GM19099 (cell line): ENCODE data around the gene PPP2R5A.
A peak's percentile ranks its signal among the peaks of the same experiment; 100 is the strongest.

Experiments used
- POLR2A ChIP-seq: IDR thresholded peaks from 3 replicates; pipeline ENCODE4 v1.6.1; 2011; ENCODE audit warnings: low read depth; ENCODE audit not compliant: insufficient read length; ENCODE audit errors: extremely low read depth

Gene PPP2R5A

GRCh38 chr1:212259693-212260480, 25.3 kb upstream of the PPP2R5A start:
- no peak for TF ChIP-seq POLR2A

- TF ChIP-seq POLR2A: no peak
Measured at GRCh38 chr1:212260557-212261355, 24.5 kb upstream of the PPP2R5A start.

GRCh38 chr1:212261361-212261929, 23.8 kb upstream of the PPP2R5A start:
- no peak for TF ChIP-seq POLR2A

DNA sequence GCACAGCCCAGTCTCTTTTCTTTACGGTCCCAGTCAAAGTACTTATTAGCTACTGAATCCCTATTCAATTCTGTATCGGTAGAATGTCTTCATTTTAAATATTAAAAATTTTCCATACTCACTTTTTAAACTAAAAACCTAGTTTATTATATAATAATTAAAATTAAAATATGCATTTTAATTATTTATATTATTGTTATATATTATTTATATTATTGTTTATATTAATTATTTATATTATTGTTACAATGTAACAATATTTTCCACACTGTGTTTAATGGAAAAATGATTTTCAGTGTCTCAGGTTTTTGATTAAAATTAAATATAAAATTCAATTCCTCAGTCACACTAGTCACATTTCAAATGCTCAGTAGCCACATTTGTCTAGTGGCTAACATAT, 18.2 kb upstream of the PPP2R5A start:
- no peak for TF ChIP-seq POLR2A

GRCh38 chr1:212267460-212267859, 17.8 kb upstream of the PPP2R5A start:
- TF ChIP-seq POLR2A: no peak

GRCh38 chr1:212269306-212269705, 15.9 kb upstream of the PPP2R5A start:
- TF ChIP-seq POLR2A: no peak

DNA sequence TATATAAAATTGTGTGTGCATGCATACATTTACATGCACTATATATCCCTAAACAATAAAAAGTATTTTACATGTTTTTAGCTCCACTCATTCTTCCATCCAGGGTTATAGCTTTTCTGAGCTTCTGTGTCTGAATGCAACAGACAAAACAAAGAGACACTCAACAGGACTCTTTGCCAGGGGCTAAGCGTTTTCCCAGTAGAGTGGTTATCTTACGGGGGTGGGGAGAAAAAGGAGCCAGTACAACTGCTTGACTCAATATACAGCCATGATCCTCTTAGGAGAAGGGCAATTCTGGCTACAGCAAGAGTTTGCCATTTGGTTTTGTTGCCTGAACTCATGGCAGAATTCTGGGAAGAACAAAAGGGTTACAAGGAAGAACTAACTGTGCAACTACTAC, 14.6 kb upstream of the PPP2R5A start:
- no peak for TF ChIP-seq POLR2A

DNA sequence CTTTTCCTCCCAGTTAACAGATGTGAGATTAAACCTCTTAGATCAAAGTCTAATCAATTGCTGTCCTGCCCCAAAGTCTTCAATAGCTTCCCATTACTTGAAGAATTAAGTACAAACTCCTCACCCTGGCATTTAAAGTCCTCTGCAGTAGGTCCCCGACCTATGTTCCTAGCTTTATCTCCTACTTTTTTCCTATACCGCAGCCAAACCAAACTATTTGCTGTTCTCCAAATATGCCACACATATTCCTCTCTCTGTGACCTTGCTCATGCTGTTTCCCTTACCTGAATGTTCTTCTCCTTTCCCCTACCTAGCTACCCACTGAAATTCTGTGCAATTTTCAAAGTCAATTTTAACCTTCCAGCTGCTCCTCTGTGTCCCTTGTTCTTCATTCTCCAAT, 14.0 kb upstream of the PPP2R5A start:
- TF ChIP-seq POLR2A: no peak

DNA sequence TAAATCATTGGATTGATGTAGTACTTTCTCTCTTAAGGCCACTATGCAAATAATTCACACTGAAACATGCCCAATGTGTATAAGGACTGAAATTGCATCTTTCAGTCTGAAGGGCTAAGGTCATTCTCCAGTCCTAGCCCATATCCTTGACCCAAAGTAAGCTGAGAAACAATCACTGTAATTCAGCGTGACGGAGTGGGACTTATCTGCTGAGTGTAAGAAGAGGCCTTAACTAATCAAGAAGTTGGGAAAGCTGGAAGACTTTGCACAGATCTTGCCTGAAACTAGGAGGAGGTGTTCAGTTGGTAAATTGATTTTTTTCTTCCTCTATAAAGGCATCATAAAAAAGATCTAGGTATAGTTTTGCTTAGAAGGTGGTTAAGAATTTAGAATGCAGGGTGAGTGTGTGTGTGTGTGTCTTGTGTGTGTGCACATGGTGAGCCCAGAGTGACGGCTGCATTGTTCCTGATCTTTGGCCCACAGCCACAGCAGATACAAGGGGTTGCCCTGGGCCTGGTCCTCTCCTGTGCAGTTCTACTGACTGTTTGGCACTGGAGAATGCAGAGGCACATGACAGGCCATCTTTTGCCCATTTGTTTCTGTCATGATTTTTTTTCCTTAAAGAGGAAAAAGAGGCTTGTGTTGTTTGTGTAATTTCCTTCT, 13.3 kb upstream of the PPP2R5A start:
- TF ChIP-seq POLR2A: no peak

DNA sequence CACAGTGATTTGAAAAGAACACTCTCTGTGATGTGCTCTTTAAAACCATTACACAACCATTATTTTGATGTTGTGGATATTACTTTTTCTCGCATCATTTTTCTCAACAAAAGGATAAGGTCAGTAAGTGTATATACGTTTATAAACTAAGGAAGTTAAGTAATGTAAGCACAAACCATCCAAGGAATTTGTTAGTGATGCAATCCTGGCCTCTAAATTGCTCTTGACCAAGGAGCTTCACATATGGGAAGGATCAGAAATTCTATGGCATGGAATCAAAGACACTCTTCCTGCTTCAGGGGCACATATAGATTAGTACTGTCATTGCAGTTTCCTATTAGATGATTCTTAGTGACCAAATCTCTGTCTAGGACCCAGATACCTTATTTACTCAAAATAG, 3.6 kb upstream of the PPP2R5A start:
- TF ChIP-seq POLR2A: no peak

GRCh38 chr1:212283741-212284140, 1.5 kb upstream of the PPP2R5A start:
- no peak for TF ChIP-seq POLR2A

- no peak for TF ChIP-seq POLR2A
Measured at GRCh38 chr1:212284332-212284743, 872 bp upstream of the PPP2R5A start.

GRCh38 chr1:212285685-212286555, 710 bp downstream of the PPP2R5A start:
- TF ChIP-seq POLR2A: peak; percentile 84

DNA sequence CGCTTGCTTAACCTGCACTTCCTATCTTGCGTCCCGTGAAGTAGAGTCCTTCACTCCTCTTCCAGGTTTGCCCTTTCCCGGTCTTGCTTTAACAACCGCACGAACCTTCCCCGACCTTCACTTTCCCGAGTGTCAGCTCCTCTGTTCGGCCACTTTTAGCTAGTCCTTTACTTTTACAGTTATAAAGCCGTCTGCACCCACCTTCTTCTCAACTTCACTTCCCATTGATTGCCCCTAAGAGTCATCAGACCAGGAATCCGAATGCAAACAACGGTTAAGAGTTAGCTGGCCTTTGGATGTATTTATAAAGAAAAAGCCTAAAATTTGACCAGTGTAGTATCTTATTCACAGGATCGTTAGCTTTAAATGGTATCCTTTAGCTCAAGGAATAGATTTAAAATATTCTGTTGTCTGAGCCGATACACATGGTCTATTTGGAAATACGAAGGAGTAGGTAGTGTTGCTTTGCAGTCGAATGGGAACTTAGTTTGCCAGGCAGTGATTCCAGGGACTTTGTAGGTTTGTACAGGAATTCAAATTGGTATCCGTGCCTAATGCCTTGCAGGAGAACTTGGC, 1.4 kb downstream of the PPP2R5A start:
- no peak for TF ChIP-seq POLR2A
